HepG2 (cell line): ENCODE measurements around the gene GPC2. TPM values are rescaled to one million over a fixed set of nuclear protein-coding genes. Genes with fewer than 3 reads are reported as not detected.

ENCODE experiments used
- ATAC-seq: fragments of 200-7000 bp; cut with Tn5 transposase; 3 replicates; pipeline ENCODE4 v1.9.1; 2020; ENCODE audit warnings: mild to moderate bottlenecking, moderate library complexity
- BruUV-seq: library from RNA; stranded (reverse); fragments of 400-500 nt; replicated peaks from 2 replicates; lab custom pipeline; 2021; lab: Mats Ljungman, UMichigan
- CTCF ChIA-PET: fragments of 300-600 bp; formaldehyde crosslinking; extraction: SDS; loops from one replicate; lab custom pipeline; 2021; ENCODE audit warnings: low total read pairs, inconsistent platforms, low intra/inter-chr PET ratio; lab: Yijun Ruan, JAX
- POLR2A ChIA-PET: fragments of 350-600 bp; sonication (Branson Sonifier 250); formaldehyde crosslinking; loops from one replicate; lab custom pipeline; 2020; ENCODE audit warnings: antibody characterized with exemption, inconsistent platforms; lab: Yijun Ruan, JAX
- DNase-seq: peaks from one replicate; pipeline ENCODE4 v3.0.0-alpha.2; 2015; ENCODE audit warnings: low spot score
- FAIRE-seq: peaks from 3 replicates; lab custom pipeline; 2011; peaks lifted over from hg19 to GRCh38; lab: Jason Lieb, UNC
- H2AFZ ChIP-seq: one replicate; pipeline ENCODE4 v1.6.1; 2011; ENCODE audit warnings: low read length, inconsistent platforms
- H3K27ac ChIP-seq: fragments of 300-600 bp; 3 replicates; pipeline ENCODE4 v1.8.0; 2011; ENCODE audit warnings: mixed run types, mild to moderate bottlenecking, mixed read lengths, low read length, inconsistent platforms; ENCODE audit not compliant: insufficient read depth; ENCODE audit errors: extremely low read length
- H3K27me3 ChIP-seq, 2 experiments: fragments of 200-600 bp in 1 of 2; 2 replicates in 1 of 2; 3 replicates in 1 of 2; pipeline versions ENCODE4 v1.6.0 to v1.8.0; 2011; ENCODE audit warnings: low read length in 2 of 2, mild to moderate bottlenecking in 2 of 2, moderate library complexity in 2 of 2, inconsistent platforms in 1 of 2; ENCODE audit not compliant: insufficient read depth in 2 of 2, control insufficient read depth in 1 of 2
- H3K36me3 ChIP-seq, 2 experiments: fragments of 200-600 bp in 1 of 2; replicated peaks in 1 of 2; 2 replicates in 1 of 2; 3 replicates in 1 of 2; pipeline versions ENCODE4 v1.5.1 to v1.8.0; 2011; ENCODE audit warnings: low read length in 2 of 2, inconsistent platforms in 1 of 2; ENCODE audit not compliant: insufficient read depth in 2 of 2, control insufficient read depth in 1 of 2
- H3K4me1 ChIP-seq: 2 replicates; pipeline ENCODE4 v1.5.1; 2012; ENCODE audit warnings: low read length, inconsistent platforms; ENCODE audit not compliant: insufficient read depth
- H3K4me2 ChIP-seq: 2 replicates; pipeline ENCODE4 v1.6.0; 2011; ENCODE audit warnings: low read depth, low read length, inconsistent platforms
- H3K4me3 ChIP-seq, 3 experiments: fragments of 200-600 bp in 1 of 3; sonication (generic), shearing (Covaris generic) in 1 of 3; replicated peaks in 1 of 3; 2 replicates each; pipeline ENCODE4 v1.5.1; 2011 to 2016; ENCODE audit warnings: low read length in 3 of 3, inconsistent platforms in 2 of 3, low read depth in 2 of 3, mild to moderate bottlenecking in 2 of 3, control low read depth in 1 of 3, mixed read lengths in 1 of 3; ENCODE audit not compliant: insufficient read depth in 1 of 3
- H3K79me2 ChIP-seq: one replicate; pipeline ENCODE4 v1.6.1; 2011; ENCODE audit warnings: low read length, inconsistent platforms; ENCODE audit not compliant: insufficient read depth
- H3K9ac ChIP-seq: 2 replicates; pipeline ENCODE4 v1.6.0; 2011; ENCODE audit warnings: mild to moderate bottlenecking, low read depth, low read length, inconsistent platforms; ENCODE audit not compliant: insufficient read depth
- H3K9me3 ChIP-seq: 2 replicates; pipeline ENCODE4 v1.5.1; 2012; ENCODE audit warnings: mild to moderate bottlenecking, low read length
- H4K20me1 ChIP-seq: 2 replicates; pipeline ENCODE4 v1.6.0; 2011; ENCODE audit warnings: inconsistent platforms, mild to moderate bottlenecking, low read length, moderate library complexity; ENCODE audit not compliant: insufficient read depth
- FOSL2 ChIP-seq: sonication (generic); formaldehyde crosslinking; IDR thresholded peaks from 2 replicates; pipeline ENCODE4 v1.4.0; 2020; ENCODE audit warnings: missing genetic modification reagents
- FOXJ3 ChIP-seq: sonication (generic); formaldehyde crosslinking; IDR thresholded peaks from 2 replicates; pipeline ENCODE4 v1.4.0; 2020; ENCODE audit warnings: missing genetic modification reagents, mild to moderate bottlenecking, borderline replicate concordance
- GABPB1 ChIP-seq: IDR thresholded peaks from 2 replicates; pipeline ENCODE4 v1.6.1; 2016; ENCODE audit warnings: mild to moderate bottlenecking, missing genetic modification reagents, moderate library complexity, missing compliant biosample characterization
- HCFC1 ChIP-seq: fragments of 150-350 bp; IDR thresholded peaks from 2 replicates; pipeline ENCODE4 v1.6.1; 2014; ENCODE audit warnings: low read depth, low read length
- HHEX ChIP-seq: IDR thresholded peaks from 2 replicates; pipeline ENCODE4 v1.6.1; 2016; ENCODE audit warnings: control low read depth
- MTA1 ChIP-seq: sonication (generic); formaldehyde crosslinking; IDR thresholded peaks from 2 replicates; pipeline ENCODE4 v1.4.0; 2020; ENCODE audit warnings: missing genetic modification reagents, mild to moderate bottlenecking, borderline replicate concordance
- PHF21A ChIP-seq: sonication (generic); formaldehyde crosslinking; IDR thresholded peaks from 2 replicates; pipeline ENCODE4 v1.5.0; 2020; ENCODE audit warnings: mild to moderate bottlenecking, missing genetic modification reagents
- REL ChIP-seq: sonication (generic); formaldehyde crosslinking; conservative IDR thresholded peaks from 2 replicates; pipeline ENCODE4 v1.8.0; 2022; ENCODE audit warnings: mild to moderate bottlenecking, missing genetic modification reagents, moderate library complexity
- RFX1 ChIP-seq: fragments of 450-650 bp; IDR thresholded peaks from 2 replicates; pipeline ENCODE4 v1.6.1; 2017
- ZNF225 ChIP-seq: sonication (generic); formaldehyde crosslinking; IDR thresholded peaks from 2 replicates; pipeline ENCODE4 v1.4.0; 2020; ENCODE audit warnings: mild to moderate bottlenecking, missing genetic modification reagents
- ZNF292 ChIP-seq: sonication (generic); formaldehyde crosslinking; IDR thresholded peaks from 2 replicates; pipeline ENCODE4 v1.8.1; 2022; ENCODE audit warnings: mild to moderate bottlenecking, low read depth, missing genetic modification reagents, borderline replicate concordance
- ZNF446 ChIP-seq: sonication (generic); formaldehyde crosslinking; IDR thresholded peaks from 2 replicates; pipeline ENCODE4 v1.5.0; 2020; ENCODE audit warnings: mild to moderate bottlenecking, missing genetic modification reagents
- ZNF816 ChIP-seq: sonication (generic); formaldehyde crosslinking; IDR thresholded peaks from 2 replicates; pipeline ENCODE4 v1.8.0; 2022; ENCODE audit warnings: missing genetic modification reagents, mild to moderate bottlenecking, borderline replicate concordance
- WGBS: methylation state at CpG from one replicate; pipeline ENCODE4 v1.1.6; 2017; ENCODE audit warnings: low lambda C conversion rate; 5-methylcytosine and 5-hydroxymethylcytosine counted together
- in situ Hi-C: cut with HindIII; loops from 2 replicates; pipeline ENCODE4 v1.10.0; 2017; ENCODE audit warnings: low pct_unique_long_range_greater_than_20kb; ENCODE audit not compliant: extremely low pct_ligation_motif_present
- intact Hi-C: fragments of 100-400 bp; cut with micrococcal nuclease; formaldehyde crosslinking; loops from one replicate; pipeline ENCODE4 v1.10.0; 2022; ENCODE audit not compliant: unreplicated experiment
- polyA plus RNA-seq, 8 experiments: library from polyadenylated mRNA; depleted of rRNA in 3 of 8; stranded (reverse) in 7 of 8; unstranded in 1 of 8; fragments of >200 nt; fragmentation: Illumina TruSeq in 4 of 8; extraction: Trizol in 4 of 8; gene quantifications; 2 replicates each; pipeline versions ENCODE4 v1.2.1 to v1.2.3, GENCODE V29; 2011 to 2016; ENCODE audit warnings: low read depth in 4 of 8, missing spikeins in 1 of 8, mixed read lengths in 1 of 8; ENCODE audit not compliant: insufficient read depth in 1 of 8
- total RNA-seq, 5 experiments: library from RNA; depleted of rRNA; stranded (reverse); fragments of >200 nt; fragmentation: Illumina TruSeq; extraction: Trizol; gene quantifications; 2 replicates each; pipeline ENCODE4 v1.2.3, GENCODE V29; 2016; ENCODE audit warnings: low read depth in 1 of 5
- TF ChIP-seq, protein P1 (sequence below): sonication (generic); formaldehyde crosslinking; IDR thresholded peaks from 2 replicates; pipeline ENCODE4 v1.9.0; 2021; ENCODE audit warnings: mild to moderate bottlenecking, missing genetic modification reagents
- TF ChIP-seq, protein P2 (sequence below): sonication (generic); formaldehyde crosslinking; IDR thresholded peaks from 2 replicates; pipeline ENCODE4; 2020; ENCODE audit warnings: missing genetic modification reagents, mild to moderate bottlenecking, borderline replicate concordance
- TF ChIP-seq, protein P3 (sequence below): sonication (generic); formaldehyde crosslinking; IDR thresholded peaks from 2 replicates; pipeline ENCODE4 v1.4.0; 2020; ENCODE audit warnings: mild to moderate bottlenecking, low read depth, missing genetic modification reagents

GPC2 gene
- total and polyA plus RNA-seq, 2 of the 13 experiments (the other 11 are each of a cell fraction or from before 2014, with no cell fraction given), result 0.64 to 0.78 TPM

DNA sequence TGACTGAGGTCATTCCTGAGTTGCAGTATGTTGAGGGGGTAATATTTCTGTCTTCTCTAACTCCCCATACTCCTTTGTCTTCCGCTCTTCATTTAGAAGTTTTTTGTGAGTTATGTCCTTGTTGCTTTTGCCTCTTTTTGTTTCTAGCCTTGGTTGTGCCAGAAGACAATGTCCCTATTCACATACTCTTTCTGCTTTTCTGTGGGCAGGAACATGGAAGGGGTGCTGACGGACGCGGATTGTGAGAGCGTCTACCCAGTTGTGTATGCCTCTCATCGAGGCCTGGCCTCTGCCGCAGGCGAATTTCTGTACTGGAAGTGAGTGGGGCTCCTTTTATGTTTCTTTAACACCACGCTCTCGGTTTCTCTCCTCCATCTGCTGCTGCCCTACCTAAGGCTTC, 21.1 kb upstream of the GPC2 start:
- Histone ChIP-seq H3K4me3 (no peak overlapping the region), H3K27me3 (no peaks in the 10 kb centered on the region), H4K20me1 (no peaks in the 10 kb centered on the region), H2AFZ (no peak overlapping the region), H3K79me2 (no peaks in the 10 kb centered on the region), H3K27ac (no peak overlapping the region), H3K4me2 (no peak overlapping the region), H3K9ac (no peak overlapping the region), H3K9me3 (no peaks in the 10 kb centered on the region), H3K36me3 (no peaks in the 10 kb centered on the region), H3K4me1 (peaks cover 13% of the 10 kb centered on the region)
- BruUV-seq, result no TSS peak
- POLR2A ChIA-PET, result no interaction called here
- CTCF ChIA-PET, result no interaction called here
- intact Hi-C loops, result no loop called here
- in situ Hi-C loops, result no loop called here
- FAIRE-seq, result no peak
- TF ChIP-seq ZNF225 (no peak), ZNF446 (CRISPR knock-in tag) (no peak), HCFC1 (no peak), ZNF816 (CRISPR knock-in tag) (no peak), FOSL2 (CRISPR knock-in tag) (no peak), ZNF292 (CRISPR knock-in tag) (no peak), HHEX (CRISPR knock-in tag) (no peak), FOXJ3 (no peak), REL (CRISPR knock-in tag) (no peak), RFX1 (no peak), GABPB1 (CRISPR knock-in tag) (no peak), PHF21A (no peak), MTA1 (CRISPR knock-in tag) (no peak)
- TF ChIP-seq, protein P1, sequence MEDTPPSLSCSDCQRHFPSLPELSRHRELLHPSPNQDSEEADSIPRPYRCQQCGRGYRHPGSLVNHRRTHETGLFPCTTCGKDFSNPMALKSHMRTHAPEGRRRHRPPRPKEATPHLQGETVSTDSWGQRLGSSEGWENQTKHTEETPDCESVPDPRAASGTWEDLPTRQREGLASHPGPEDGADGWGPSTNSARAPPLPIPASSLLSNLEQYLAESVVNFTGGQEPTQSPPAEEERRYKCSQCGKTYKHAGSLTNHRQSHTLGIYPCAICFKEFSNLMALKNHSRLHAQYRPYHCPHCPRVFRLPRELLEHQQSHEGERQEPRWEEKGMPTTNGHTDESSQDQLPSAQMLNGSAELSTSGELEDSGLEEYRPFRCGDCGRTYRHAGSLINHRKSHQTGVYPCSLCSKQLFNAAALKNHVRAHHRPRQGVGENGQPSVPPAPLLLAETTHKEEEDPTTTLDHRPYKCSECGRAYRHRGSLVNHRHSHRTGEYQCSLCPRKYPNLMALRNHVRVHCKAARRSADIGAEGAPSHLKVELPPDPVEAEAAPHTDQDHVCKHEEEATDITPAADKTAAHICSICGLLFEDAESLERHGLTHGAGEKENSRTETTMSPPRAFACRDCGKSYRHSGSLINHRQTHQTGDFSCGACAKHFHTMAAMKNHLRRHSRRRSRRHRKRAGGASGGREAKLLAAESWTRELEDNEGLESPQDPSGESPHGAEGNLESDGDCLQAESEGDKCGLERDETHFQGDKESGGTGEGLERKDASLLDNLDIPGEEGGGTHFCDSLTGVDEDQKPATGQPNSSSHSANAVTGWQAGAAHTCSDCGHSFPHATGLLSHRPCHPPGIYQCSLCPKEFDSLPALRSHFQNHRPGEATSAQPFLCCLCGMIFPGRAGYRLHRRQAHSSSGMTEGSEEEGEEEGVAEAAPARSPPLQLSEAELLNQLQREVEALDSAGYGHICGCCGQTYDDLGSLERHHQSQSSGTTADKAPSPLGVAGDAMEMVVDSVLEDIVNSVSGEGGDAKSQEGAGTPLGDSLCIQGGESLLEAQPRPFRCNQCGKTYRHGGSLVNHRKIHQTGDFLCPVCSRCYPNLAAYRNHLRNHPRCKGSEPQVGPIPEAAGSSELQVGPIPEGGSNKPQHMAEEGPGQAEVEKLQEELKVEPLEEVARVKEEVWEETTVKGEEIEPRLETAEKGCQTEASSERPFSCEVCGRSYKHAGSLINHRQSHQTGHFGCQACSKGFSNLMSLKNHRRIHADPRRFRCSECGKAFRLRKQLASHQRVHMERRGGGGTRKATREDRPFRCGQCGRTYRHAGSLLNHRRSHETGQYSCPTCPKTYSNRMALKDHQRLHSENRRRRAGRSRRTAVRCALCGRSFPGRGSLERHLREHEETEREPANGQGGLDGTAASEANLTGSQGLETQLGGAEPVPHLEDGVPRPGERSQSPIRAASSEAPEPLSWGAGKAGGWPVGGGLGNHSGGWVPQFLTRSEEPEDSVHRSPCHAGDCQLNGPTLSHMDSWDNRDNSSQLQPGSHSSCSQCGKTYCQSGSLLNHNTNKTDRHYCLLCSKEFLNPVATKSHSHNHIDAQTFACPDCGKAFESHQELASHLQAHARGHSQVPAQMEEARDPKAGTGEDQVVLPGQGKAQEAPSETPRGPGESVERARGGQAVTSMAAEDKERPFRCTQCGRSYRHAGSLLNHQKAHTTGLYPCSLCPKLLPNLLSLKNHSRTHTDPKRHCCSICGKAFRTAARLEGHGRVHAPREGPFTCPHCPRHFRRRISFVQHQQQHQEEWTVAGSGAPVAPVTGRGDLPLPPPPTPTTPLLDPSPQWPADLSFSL (CRISPR knock-in tag), result no peak
- TF ChIP-seq, protein P2, sequence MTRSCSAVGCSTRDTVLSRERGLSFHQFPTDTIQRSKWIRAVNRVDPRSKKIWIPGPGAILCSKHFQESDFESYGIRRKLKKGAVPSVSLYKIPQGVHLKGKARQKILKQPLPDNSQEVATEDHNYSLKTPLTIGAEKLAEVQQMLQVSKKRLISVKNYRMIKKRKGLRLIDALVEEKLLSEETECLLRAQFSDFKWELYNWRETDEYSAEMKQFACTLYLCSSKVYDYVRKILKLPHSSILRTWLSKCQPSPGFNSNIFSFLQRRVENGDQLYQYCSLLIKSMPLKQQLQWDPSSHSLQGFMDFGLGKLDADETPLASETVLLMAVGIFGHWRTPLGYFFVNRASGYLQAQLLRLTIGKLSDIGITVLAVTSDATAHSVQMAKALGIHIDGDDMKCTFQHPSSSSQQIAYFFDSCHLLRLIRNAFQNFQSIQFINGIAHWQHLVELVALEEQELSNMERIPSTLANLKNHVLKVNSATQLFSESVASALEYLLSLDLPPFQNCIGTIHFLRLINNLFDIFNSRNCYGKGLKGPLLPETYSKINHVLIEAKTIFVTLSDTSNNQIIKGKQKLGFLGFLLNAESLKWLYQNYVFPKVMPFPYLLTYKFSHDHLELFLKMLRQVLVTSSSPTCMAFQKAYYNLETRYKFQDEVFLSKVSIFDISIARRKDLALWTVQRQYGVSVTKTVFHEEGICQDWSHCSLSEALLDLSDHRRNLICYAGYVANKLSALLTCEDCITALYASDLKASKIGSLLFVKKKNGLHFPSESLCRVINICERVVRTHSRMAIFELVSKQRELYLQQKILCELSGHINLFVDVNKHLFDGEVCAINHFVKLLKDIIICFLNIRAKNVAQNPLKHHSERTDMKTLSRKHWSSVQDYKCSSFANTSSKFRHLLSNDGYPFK (CRISPR knock-in tag), result no peak
- TF ChIP-seq, protein P3, sequence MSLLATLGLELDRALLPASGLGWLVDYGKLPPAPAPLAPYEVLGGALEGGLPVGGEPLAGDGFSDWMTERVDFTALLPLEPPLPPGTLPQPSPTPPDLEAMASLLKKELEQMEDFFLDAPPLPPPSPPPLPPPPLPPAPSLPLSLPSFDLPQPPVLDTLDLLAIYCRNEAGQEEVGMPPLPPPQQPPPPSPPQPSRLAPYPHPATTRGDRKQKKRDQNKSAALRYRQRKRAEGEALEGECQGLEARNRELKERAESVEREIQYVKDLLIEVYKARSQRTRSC, result no peak
- DNase-seq, result no peak
- WGBS, result 82% methylated on average over 10 of the region's 10 CpGs
- ATAC-seq, result no peak
